GM19455 (cell line): Measurements from ENCODE around the gene RTP3.
"Not testable (repeated sequence)": the region's sequence is repeated elsewhere in the genome, so short reads cannot be mapped to it uniquely, and the experiment has no call there.

Source experiments
- ATAC-seq: cut with Tn5 transposase; IDR thresholded peaks from one replicate; pipeline ENCODE4 v1.9.1; 2021; ENCODE audit not compliant: unreplicated experiment

The RTP3 gene

GRCh38 chr3:46542801-46543201 is 45.0 kb downstream of the RTP3 start:
- no peak for ATAC-seq

- ATAC-seq = no peak
These were observed 47.2 kb downstream of the RTP3 start for GRCh38 chr3:46544771-46545503.

DNA sequence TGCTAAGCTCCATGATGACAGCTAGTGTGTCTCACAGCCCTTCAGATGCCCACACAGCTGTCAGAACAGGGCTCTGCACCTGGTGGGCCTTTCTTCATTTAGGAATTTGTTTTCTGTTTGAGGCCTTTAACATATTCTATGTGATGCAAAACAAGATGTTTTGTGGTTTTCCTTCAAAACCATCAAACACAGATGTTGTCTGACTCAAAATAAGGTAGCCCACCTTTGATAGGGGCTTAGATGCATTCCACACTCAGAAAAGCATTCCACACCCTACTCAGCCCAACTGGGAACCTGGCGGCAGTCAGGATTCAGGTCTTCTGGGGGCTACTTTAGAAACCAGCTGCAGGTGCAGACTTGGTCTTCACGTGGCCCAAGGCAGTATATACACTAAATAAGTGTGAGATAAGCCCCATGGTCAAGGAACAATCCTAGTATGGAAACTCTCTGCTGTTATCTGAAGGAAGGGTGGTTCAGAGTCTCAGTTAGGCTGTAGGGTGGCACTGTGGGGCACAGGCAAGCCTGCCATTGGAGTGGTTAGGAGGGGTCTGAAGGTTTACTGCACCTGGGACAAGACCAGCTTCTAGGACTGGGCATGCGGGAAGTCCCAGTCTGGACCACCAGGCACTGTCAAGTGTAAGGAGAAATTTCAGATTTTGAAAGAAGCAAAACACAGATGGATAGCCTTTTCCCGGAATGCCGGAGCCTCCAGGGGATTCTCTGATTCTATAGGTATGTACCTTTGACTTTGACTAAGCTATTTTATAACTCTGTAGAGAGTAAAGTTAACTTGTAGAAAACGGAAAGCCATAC is 48.2 kb downstream of the RTP3 start:
- no peak for ATAC-seq

GRCh38 chr3:46546896-46547440 is 49.2 kb downstream of the RTP3 start:
- ATAC-seq = no peak

DNA sequence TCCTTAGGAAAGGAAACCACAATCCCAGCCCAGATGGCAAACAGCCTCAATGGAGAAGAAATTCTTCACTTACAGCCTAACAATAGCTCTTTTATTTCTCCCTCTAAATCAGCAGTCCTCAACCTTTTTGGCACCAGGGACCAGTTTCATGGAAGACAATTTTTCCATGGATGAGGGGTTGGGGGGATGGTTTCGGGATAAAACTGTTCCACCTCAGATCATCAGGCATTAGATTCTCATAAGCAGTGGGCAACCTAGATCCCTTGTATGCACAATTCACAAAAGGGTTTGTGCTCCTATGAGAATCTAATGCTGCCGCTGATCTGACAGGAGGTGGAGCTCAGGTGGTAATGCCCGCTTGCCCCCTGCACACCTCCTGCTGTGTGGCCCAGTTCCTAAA is 50.8 kb downstream of the RTP3 start:
- ATAC-seq = not testable (repeated sequence)

DNA sequence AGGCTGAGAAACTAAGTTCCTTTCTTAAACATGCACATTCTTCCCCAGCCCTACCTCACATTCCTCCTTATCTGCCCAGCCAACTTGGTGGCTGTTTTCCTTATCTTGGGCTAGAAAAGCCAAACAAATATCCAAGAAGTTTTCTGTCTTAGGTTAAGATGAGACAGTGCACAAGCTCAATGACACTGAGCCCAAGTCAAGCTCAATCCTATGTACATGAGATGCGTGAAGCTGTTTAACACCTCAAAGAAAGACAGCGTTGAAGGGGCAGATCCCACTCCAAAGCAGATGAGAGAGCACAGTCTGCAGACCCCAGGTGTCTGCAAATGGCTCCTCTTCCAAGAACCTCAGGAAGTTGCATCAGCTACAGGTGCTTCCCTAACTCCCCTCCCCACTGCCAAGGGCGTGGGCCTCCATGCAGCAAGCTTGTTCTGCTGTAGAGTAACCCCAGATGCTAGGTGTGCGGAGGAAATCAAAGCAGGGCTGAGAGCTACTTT is 51.7 kb downstream of the RTP3 start:
- no peak for ATAC-seq

- ATAC-seq = no peak
These were observed 52.2 kb downstream of the RTP3 start for GRCh38 chr3:46549989-46550388.
